NCI-H2196 (cell line): ENCODE results near the gene ESM1.

ENCODE experiments used
- DNase-seq: peaks from one replicate; lab custom pipeline; 2025; ENCODE audit not compliant: unreplicated experiment; lab: John Stamatoyannopoulos, UW

ESM1 gene

DNA sequence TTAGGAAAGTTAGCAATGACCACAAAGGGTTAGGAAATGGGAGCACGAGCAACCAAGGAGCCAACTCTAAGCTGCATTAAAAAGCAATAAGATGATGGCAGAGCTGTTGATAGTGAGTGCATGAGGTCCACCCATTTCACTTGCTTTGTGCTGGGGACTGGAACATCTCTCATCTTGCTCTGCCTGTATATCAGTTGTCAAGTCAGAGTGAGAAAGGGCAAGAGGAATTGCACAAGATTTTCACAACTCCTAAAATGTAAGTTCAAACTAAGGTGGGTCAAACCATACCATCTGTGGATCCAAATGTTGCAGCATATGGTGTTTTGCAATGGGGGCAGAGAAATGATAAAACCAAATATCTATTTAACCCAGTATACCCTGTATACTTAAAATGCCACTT, 2.8 kb upstream of the ESM1 start:
- DNase-seq = no peak

DNA sequence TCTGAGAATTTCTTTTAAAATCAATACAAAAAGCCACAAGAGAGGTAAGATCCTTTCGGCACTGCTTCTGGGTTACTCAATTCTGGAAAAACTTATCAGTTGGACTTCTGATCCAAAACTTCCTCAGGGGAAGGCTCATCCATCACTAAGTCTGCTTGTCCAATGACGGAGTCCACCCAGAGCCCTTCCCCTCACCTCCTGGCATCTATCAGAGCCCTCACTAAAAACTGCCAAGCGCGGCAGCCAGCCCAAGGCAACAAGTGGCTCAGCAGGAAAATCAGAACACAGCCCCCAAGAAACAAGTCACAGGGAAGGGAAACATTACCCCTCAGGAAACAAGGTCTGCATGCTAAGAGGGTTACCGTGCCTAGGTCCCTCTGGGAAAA, 869 bp upstream of the ESM1 start:
- DNase-seq = no peak

DNA sequence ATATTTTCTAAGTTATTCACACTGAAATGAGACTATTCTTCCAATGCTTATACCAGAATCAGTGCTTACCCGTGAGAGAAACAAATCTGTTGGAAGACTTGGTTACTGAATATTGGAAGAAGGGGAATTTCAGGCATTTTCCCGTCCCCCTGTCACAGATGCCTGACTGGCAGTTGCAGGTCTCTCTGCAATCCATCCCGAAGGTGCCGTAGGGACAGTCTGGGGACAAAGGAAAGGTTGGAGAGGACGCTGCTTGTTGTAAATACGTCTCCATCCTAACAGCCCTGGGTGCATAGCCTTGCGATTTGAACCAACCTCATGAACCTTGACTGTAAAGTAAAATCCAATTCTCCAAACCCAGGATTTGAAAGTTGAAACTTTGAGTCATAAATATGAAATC, 3.5 kb downstream of the ESM1 start:
- DNase-seq = no peak

DNA sequence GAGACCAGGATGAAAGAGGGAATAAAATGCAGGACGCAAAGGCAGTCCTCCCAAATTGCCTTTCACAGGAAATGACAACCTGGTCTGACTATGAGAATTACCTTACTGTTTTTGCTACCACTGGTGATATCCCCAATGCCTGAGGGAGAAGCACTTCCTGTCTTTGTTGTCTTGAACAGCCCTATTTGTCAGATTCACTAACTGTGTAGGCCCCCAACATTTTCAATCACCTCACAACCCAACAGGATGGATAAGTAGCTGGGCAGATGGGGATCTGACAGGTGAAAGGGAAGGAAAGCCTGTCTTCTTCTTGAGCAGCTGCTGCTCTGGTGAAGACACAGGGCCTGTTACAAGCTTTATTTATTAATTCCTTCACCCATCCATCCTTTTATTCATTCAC, 9.7 kb downstream of the ESM1 start:
- DNase-seq = no peak

DNA sequence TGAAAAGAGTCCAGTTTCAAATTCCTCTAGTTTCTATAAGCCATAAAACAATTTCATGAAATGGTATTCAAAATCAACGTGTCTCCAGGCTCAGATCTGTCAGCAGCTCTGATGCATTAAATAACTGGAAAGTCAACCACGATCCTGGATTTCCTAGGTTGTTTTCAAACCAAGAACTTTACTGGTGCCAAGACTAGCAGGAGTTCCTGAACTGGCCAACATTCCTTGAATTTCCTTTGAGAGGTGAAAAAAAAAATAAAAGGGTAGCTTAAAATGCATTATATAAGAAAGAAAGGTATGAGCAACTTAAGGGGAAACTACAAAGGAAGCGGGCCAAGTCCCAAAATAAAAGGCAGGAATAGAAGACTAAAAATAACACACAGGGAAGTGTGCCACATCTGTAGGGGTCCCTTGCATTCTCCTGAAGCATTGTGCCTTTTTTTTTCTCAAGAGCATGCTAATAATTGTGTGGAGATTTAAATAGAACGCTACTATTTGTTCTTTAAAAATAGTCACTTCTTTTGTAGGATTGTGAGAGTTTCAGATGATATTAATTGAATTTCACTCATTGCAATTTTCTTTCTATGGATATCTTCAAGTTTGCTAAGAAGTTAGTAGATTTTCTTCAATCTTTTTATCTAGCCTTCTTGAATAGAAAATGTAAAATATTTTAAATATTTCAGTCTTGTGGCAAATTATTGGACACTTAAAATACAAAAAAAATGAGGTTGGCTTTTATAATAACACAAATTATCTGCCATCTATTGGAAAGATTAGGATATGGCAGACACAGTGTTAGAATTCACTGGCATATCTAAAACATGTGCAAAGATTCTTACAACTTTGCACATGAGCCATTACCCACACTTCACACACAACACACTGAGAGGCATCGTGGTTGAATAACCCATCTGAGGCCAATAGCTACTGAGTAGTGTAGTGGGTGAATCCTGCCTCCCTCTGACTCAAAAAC, 15.3 kb downstream of the ESM1 start:
- DNase-seq = no peak

DNA sequence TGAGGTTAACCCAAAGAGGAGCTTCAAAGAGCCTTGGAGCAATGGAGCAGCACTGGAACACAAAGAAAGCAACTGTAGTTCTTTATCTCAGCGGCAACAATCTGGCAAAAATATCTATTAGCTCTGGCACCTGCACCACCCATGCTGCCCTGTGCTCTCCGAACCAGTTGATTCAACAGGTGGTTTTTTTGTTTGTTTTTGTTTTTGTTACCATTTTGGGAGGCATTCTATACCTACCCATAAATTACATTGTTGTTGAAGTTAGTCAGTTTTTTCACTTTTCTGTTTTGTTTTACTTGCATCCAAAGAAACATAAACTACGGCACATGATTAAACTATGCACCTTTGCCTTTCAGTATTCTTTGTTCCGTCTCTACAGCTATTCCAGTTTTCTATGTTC, 16.2 kb downstream of the ESM1 start:
- no peak for DNase-seq

DNA sequence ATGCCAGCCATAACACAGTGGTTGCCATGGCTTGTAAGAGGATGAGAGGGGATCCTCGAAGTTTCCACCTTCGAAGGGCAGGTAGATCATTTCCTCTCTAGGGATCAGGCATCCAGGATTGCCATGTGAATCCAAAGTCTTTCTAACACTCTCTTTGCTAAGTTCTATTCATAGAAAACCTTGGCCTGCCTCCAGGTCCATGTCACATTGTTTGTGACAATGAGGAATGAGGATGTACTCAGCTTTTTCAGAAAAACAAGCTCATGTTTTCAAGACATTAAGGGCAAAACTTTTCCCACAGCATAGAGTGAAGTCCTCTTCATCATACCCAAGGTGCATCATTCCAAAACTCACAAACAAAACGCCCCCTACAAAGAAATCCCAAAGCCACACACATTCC, 19.6 kb downstream of the ESM1 start:
- no peak for DNase-seq

DNA sequence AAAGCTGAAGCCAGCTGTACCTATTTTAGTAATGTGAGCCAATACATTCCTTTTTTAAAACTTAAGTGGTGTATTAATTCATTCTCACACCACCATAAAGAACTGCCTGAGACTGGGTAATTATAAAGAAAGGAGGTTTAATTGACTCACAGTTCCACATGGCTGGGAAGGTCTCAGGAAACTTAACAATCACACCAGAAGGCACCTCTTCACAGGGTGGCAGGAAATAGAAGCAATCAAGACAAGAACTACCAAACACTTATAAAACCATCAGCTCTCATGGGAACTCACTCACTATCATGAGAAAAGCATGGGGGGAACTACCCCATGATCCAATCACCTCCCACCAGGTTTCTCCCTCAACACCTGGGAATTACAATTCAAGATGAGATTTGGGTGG, 21.0 kb downstream of the ESM1 start:
- no peak for DNase-seq

DNA sequence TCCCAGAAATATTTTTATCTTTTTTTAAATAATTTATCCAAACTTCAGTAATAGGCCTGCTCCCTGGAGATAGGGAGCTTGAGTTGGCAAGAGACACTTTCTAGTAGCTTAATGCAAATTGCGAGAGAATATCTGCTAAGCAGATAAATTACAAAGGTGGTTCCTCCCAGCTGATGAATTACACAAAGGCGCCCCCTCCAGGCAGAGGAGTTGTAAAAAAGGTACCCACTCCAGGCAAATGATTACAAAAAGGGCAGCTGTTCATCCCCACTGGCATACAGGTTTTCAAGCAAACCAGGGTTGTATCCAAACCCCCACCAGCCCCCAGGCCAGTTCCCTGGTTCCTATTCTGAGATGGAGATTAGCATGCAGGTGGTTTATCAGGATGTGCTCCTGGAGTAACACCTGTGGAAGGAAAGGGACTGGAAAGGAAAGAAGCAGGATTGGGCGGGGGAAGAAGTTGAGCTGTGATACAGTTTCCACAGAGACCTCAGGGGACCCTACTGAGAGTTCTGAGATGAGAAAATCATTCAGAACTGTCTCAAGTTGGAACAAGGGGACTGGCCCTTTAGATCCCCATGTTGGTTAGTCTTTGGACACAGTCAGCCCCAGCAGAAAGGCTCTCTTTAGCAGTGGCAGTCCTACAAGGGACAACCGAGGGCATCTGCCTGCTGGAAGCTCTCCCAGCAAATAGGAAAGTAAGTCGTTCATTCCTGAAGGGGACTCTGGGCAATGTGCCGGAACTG, 25.5 kb downstream of the ESM1 start:
- no peak for DNase-seq

DNA sequence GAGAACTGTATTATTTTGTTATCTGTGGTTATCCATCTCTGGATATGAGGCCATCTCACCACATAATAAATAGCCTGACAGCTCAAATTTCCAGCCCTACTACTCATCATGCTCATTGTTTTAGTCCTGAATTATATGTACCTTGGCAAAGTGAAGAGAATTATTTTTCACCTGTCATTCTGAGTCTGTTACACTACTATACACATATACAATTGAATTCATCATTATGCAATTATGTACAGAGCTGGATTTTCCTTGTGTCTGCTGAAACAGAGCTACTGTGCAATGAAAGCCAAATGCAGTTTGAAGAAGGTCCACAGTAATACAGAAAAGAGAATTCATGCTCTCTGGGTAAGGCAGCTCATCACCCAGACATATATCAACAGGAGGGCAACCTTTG, 28.5 kb downstream of the ESM1 start:
- DNase-seq = no peak

DNA sequence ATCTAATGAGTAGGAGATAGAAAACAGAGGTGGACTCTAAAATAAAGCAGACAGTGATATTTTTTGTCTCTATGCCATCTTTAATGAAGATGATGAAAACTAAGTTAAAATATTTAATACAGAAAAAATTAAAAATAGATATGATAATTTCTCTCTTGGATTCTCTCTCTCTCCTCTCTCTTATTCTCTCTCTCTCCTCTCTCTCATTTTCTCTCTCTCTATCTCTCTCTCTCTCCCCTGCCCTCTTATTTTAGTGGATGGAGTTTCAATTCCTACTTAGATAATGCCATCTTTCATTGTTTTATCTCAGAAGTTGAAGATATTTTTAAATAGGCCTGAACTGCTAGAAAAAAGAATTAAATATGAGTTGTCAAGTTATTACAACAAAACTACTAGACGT, 38.2 kb downstream of the ESM1 start:
- no peak for DNase-seq

DNA sequence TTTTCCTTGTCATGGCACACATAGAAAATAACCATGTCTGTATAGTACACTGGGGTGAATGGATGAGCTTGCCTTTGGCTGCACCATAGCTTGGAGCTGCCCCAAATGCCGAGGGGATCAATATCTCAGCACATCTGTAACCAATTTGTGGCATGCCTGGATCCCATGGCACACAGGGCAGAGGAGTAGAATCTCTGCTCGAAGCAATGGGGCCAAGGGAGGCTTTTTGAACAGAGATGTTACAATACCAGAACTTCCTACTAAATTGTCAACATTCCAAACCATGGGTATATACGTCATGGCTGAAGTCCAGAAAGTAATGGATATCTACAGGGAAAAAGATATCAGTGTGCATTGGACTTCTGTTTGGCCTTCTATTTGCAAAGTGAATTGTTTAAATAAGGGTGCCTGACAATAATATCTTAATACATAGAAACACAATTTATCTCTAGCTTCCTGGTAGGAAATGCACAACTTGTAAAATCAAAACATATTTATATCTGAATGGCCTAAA, 39.0 kb downstream of the ESM1 start:
- DNase-seq = no peak

DNA sequence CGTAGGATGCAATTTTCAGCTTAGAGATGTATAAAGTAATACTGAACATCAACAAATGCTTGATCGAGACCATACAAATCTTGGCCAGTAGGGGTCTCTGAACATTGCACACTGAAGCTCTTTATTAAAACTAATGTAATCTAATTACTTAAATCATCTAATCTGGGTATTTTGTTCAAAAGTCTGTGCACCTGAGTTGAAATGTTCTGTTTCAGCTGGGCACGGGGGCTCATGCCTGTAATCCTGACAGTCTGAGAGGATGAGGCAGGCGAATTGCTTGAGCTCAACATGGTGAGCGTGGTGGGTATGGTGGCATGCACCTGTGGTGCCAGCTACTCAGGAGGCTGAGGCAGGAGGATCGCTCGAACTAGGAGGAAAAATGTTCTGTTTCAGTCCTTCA, 41.0 kb downstream of the ESM1 start:
- no peak for DNase-seq

DNA sequence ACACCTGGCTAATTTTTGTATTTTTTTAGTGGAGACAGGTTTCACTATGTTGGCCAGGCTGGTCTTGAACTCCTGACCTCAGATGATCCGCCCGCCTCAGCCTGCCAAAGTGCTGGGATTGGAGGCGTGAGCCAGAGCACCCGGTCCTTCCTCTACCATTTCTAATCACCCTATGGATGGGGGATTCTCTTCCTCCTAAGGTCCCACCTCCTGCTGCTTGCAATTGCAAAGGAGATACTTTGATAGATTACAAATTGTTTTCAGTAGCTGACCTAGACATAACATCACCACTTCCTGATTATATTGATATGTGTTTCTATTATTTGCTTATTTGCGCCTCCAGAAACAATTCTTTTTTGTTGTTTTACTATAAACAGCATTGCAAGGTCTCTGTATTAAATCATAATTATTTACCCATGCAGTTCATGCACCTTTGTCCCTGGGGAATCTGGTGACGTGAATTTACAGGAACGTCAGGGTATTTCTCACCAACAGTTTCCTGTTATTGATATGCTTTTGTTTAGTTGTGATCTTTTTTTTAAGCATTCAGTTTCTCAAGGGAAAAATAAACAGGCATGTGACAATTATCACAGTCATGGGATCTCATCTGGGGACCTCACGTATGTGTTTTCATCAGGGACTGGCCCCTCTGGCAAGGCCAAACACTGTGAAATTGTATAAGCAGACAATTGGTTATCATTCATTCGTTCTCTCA, 43.2 kb downstream of the ESM1 start:
- no peak for DNase-seq

DNA sequence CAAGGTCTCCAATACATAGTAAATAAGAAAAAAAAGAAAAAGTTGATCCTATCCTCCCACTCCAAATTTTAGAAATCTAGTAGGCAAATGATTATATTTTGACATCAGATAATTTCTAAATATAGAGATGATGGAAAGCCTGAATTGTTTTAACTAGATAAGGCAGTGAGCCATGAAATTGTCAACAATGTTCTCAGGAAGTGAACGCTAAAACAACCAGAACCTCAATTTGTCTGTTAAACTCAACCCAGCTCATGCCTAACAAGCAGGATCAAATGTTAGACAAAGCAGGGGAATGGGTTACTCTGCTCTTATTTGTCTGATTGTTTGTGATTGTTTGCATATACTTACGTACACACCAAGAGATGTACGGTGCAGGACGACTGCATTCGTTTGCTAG, 49.2 kb downstream of the ESM1 start:
- no peak for DNase-seq

DNA sequence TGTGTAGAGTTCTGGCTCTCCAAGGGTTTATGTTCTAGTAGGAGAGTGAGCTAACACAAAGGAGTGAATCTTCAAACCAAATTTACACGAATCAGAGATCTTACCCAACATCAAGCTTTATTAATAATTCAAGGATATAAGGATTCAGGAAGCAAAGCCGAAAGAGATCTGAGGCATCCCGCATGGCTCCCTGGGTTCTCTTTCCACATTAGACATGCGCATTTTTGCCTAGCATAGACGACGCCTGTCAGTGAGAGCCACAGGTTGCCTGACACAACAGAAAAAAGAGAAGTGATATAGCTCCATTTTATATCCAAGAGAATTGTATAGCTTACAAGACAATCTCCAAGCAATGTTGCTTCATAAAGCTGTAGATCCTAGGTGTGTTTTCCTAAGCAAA, 52.6 kb downstream of the ESM1 start:
- DNase-seq = no peak

DNA sequence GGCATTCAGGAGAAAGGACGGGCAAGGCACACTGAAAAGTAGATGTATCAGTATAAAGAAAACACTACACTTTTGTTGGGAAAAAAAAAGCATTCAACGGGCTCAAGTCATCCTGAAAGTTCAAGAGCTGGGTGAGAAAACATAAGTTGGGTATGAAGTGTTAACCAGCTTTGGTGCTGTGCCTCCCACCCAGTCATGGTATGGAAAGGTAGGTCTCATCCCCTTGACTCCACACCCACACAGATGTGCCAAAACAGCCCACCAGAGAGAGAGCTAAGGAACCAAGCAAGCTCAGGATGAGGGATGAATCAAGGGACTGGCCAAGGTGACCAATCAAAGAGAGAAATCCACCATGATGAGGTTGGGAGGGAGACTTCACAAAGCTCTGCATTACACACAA, 54.7 kb downstream of the ESM1 start:
- no peak for DNase-seq
